Heart left ventricle (tissue), 16 donors: ENCODE measurements around the gene ACVRL1. TPM values are rescaled to one million over a fixed set of nuclear protein-coding genes. Genes with fewer than 3 reads are reported as not detected.
A peak's percentile ranks its signal among the peaks of the same experiment; 100 is the strongest.

Experiments
- ATAC-seq, 4 donors: fragments of 200-7000 bp; cut with Tn5 transposase; one replicate each; pipeline ENCODE4 v1.9.1; 2020 to 2022; ENCODE audit warnings: moderate library complexity in 4 of 4, mild to moderate bottlenecking in 3 of 4, moderate number of reproducible peaks in 1 of 4
- DNase-seq, 5 donors: peaks; one replicate each; pipeline ENCODE4 v3.0.0-alpha.2; 2020
- H3K27ac ChIP-seq, 12 donors: fragments of 200-600 bp; sonication (generic) in 4 of 12; one replicate each; pipeline versions ENCODE4 v1.5.0 to v1.8.0; 2016 to 2022; ENCODE audit warnings: mild to moderate bottlenecking in 2 of 12
- H3K27me3 ChIP-seq, 9 donors: fragments of 200-600 bp; sonication (generic) in 2 of 9; one replicate each; pipeline versions ENCODE4 v1.5.1 to v1.8.0; 2016 to 2022; ENCODE audit warnings: mild to moderate bottlenecking in 3 of 9
- H3K36me3 ChIP-seq, 9 donors: fragments of 200-600 bp; sonication (generic) in 2 of 9; one replicate each; pipeline versions ENCODE4 v1.5.0 to v1.8.0; 2018 to 2022; ENCODE audit warnings: mild to moderate bottlenecking in 2 of 9
- H3K4me1 ChIP-seq, 12 donors: fragments of 200-600 bp; sonication (generic) in 4 of 12; one replicate each; pipeline versions ENCODE4 v1.5.0 to v1.8.0; 2016 to 2022; ENCODE audit warnings: mild to moderate bottlenecking in 3 of 12
- H3K4me3 ChIP-seq, 12 donors: fragments of 200-600 bp; sonication (generic) in 4 of 12; one replicate each; pipeline versions ENCODE4 v1.5.0 to v1.8.0; 2017 to 2022; ENCODE audit warnings: mild to moderate bottlenecking in 9 of 12, moderate library complexity in 4 of 12
- H3K9me3 ChIP-seq, 12 donors: fragments of 200-600 bp; sonication (generic) in 4 of 12; one replicate each; pipeline versions ENCODE4 v1.5.0 to v1.8.0; 2016 to 2022; ENCODE audit warnings: mild to moderate bottlenecking in 1 of 12
- CTCF ChIP-seq, 12 donors: fragments of 200-600 bp; sonication (generic) in 4 of 12; IDR thresholded peaks; one replicate each; pipeline versions ENCODE4 v1.5.0 to v1.8.0; 2018 to 2022; ENCODE audit warnings: antibody characterized with exemption in 12 of 12, mild to moderate bottlenecking in 5 of 12
- POLR2A ChIP-seq, 2 donors: fragments of 450-650 bp; IDR thresholded peaks; one replicate each; pipeline ENCODE4 v1.6.1; 2017; ENCODE audit warnings: antibody characterized with exemption in 2 of 2, mild to moderate bottlenecking in 2 of 2, moderate library complexity in 2 of 2
- WGBS, 4 donors: extraction: QIAGEN DNeasy Blood & Tissue Kit in 2 of 4; methylation state at CpG; one replicate each; pipeline versions ENCODE4 v1.1.5 to v1.1.7; 2013 to 2018; 5-methylcytosine and 5-hydroxymethylcytosine counted together
- intact Hi-C, 10 donors: fragments of 100-400 bp; cut with DNase I; formaldehyde crosslinking; loops; one replicate each; pipeline versions ENCODE4 v1.11.1 to v1.14.2; 2022
- polyA plus RNA-seq, 2 donors: library from polyadenylated mRNA; stranded (reverse); fragments of 200-250 nt; gene quantifications; one replicate each; pipeline ENCODE4 v1.2.3, GENCODE V29; 2013
- total RNA-seq, 9 donors: library from RNA; depleted of rRNA in 2 of 9; stranded (reverse); fragments of >200 nt in 2 of 9; fragmentation: NEBNext Ultra II Directional in 3 of 9; extraction: Animal tissue kit (Norgen Biotek cat#: 25700) in 3 of 9; gene quantifications; one replicate each; pipeline versions ENCODE4 v1.1.0 to v1.2.4, GENCODE V29; 2016 to 2023
- donor health status: ischemic (EF 13 %, LVEDD 7.1; RV severe dilation, severe dysfunction).
- donor health status: healthy with polysubstance abuse.
- donor health status: DM: no; HTN: yes; CAD: no.
- donor health status: DM: no; HTN: no; CAD: no.
- donor health status: ischemic (EF 25% LVEDD 6.9; RV normal size, moderate dysfunction).
- donor health status: ischemic (EF 25% LVEDD 5.7; RV mildly dilated, moderate dysfunction).
- donor health status: healthy.
- donor health status: DM: yes; HTN: yes; CAD: no.
- donor health status: ischemic (EF 35%, LVEDD 5.7; RV mildly dilated, moderate dysfunction).
- donor health status: nonischemic (EF 11% LVEDD 7.7; RV severe dilation, severe dysfunction).
- donor health status: DM: yes; HTN: yes; CAD: no.
- donor health status: PGD.
- donor health status: ischemic (EF 29% LVEDD 5.4; RV normal size, mild dysfunction).
- donor health status: nonischemic (EF 23%, LVEDD 6.1; RV moderate dilation, normal function).

The ACVRL1 gene
- total and polyA plus RNA-seq, 11 donors = 20.5 to 116 (median 33.4) TPM

DNA sequence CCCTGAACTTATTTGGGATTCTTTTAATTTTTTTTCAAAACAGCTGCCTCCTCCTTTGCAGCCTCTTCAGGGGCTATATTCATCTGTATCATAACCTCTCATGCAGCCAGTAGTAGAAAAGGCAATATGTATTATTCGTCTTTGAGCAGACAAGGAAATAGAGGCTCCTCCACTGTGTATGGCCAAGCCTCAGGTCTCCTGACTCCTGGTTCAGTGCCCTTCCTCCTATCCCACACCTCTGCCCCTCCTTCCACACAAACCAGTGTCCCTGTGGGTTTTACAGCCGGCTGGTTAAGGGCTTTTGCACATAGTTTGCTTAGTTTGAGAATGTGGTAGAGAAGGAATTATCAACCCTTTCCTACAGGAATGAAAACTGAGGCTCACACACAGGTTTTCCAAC lies 8.8 kb upstream of the ACVRL1 start:
- ATAC-seq (no peak), DNase-seq (no peak)
- Histone ChIP-seq H3K4me1 (peaks cover 5 to 44% (median 31%) of the 10 kb centered on the region in 12 donors), H3K36me3 (no peaks in the 10 kb centered on the region), H3K27me3 (no peaks in the 10 kb centered on the region), H3K9me3 (peaks cover 0 to 3% (median 0%) of the 10 kb centered on the region in 12 donors), H3K27ac (peak overlapping the region in 2 of 12 donors; percentile 53 to 81), H3K4me3 (no peak overlapping the region)
- intact Hi-C loops = loop anchor here in 3 of 10 donors (1.0 to 10.0 kb wide), 4 partner anchors 25 to 226 kb away; no protein-coding TSS in a partner anchor
- 70 to 85% (median 79%) methylated on average over 2 of the region's 2 CpGs for WGBS, 4 donors
- TF ChIP-seq CTCF (IDR thresholded peaks at IDR 0.05) (no peak), POLR2A (IDR thresholded peaks at IDR 0.05) (no peak)

GRCh38 chr12:51898937-51899336 lies 8.4 kb upstream of the ACVRL1 start:
- Histone ChIP-seq H3K4me1 (peaks cover 5 to 44% (median 31%) of the 10 kb centered on the region in 12 donors), H3K27me3 (no peaks in the 10 kb centered on the region), H3K36me3 (no peaks in the 10 kb centered on the region), H3K4me3 (no peak overlapping the region), H3K9me3 (peaks cover 0 to 3% (median 0%) of the 10 kb centered on the region in 12 donors), H3K27ac (peak overlapping the region in 2 of 12 donors; percentile 40 to 53)
- peak in 1 of 5 donors; percentile 37 for DNase-seq
- 67 to 90% (median 74%) methylated on average over 8 to 9 of the region's 9 CpGs for WGBS, 4 donors
- intact Hi-C loops = loop anchor here in 3 of 10 donors (1.0 to 10.0 kb wide), 4 partner anchors 24 to 226 kb away; no protein-coding TSS in a partner anchor
- TF ChIP-seq POLR2A (IDR thresholded peaks at IDR 0.05) (no peak), CTCF (IDR thresholded peaks at IDR 0.05) (no peak)
- ATAC-seq = no peak

GRCh38 chr12:51900323-51900889 lies 6.9 kb upstream of the ACVRL1 start:
- ATAC-seq (no peak), DNase-seq (peak in 1 of 5 donors; percentile 48)
- WGBS, 4 donors = 96 to 97% (median 97%) methylated on average over 35 to 43 of the region's 43 CpGs
- intact Hi-C loops = loop anchor here in 1 of 10 donors (10.0 kb wide), 1 partner anchor 184 kb away; no protein-coding TSS in a partner anchor
- Histone ChIP-seq H3K4me1 (peaks cover 5 to 48% (median 37%) of the 10 kb centered on the region in 12 donors), H3K27me3 (no peaks in the 10 kb centered on the region), H3K36me3 (no peaks in the 10 kb centered on the region), H3K27ac (no peak overlapping the region), H3K4me3 (no peak overlapping the region), H3K9me3 (peaks cover 0 to 3% (median 0%) of the 10 kb centered on the region in 12 donors)
- no peak for TF ChIP-seq CTCF (IDR thresholded peaks at IDR 0.05)
- TF ChIP-seq POLR2A (IDR thresholded peaks at IDR 0.05) = no peak

- H3K4me3 ChIP-seq = no peak overlapping the region
- intact Hi-C loops = loop anchor here in 1 of 10 donors (10.0 kb wide), 1 partner anchor 184 kb away; no protein-coding TSS in a partner anchor
- H3K27ac ChIP-seq = no peak overlapping the region
- H3K36me3 ChIP-seq = no peaks in the 10 kb centered on the region
- no peak for TF ChIP-seq CTCF (IDR thresholded peaks at IDR 0.05)
- WGBS, 4 donors = 83 to 89% (median 86%) methylated on average over 14 of the region's 14 CpGs
- H3K4me1 ChIP-seq = peaks cover 5 to 51% (median 42%) of the 10 kb centered on the region in 12 donors
- H3K9me3 ChIP-seq = peaks cover 0 to 3% (median 0%) of the 10 kb centered on the region in 12 donors
- DNase-seq = peak in 1 of 5 donors; percentile 28
- H3K27me3 ChIP-seq = peaks cover 0 to 2% (median 0%) of the 10 kb centered on the region in 9 donors
- no peak for ATAC-seq
Observed at GRCh38 chr12:51901121-51901817, 6.0 kb upstream of the ACVRL1 start.
